ENCODE data around the gene DPYD.

- TF ChIP-seq CTCF (IDR thresholded peaks at IDR 0.05 in 2 of 3, conservative IDR thresholded peaks at IDR 0.05 in 1 of 3; ENCODE audit: insufficient read depth in 2 of 3, low read depth in 1 of 3, low read length in 3 of 3) = no peak
- TF ChIP-seq LEF1 (IDR thresholded peaks at IDR 0.05) = no peak
- no peak for TF ChIP-seq EZH2 (IDR thresholded peaks at IDR 0.05; ENCODE audit: borderline replicate concordance, low read depth, low read length)
- TF ChIP-seq JUN (IDR thresholded peaks at IDR 0.05; ENCODE audit: borderline replicate concordance, low read depth, low read length) = no peak
- no peak for TF ChIP-seq JUN (CRISPR knock-in tag; IDR thresholded peaks at IDR 0.05; ENCODE audit: borderline replicate concordance)
- TF ChIP-seq, protein P1, sequence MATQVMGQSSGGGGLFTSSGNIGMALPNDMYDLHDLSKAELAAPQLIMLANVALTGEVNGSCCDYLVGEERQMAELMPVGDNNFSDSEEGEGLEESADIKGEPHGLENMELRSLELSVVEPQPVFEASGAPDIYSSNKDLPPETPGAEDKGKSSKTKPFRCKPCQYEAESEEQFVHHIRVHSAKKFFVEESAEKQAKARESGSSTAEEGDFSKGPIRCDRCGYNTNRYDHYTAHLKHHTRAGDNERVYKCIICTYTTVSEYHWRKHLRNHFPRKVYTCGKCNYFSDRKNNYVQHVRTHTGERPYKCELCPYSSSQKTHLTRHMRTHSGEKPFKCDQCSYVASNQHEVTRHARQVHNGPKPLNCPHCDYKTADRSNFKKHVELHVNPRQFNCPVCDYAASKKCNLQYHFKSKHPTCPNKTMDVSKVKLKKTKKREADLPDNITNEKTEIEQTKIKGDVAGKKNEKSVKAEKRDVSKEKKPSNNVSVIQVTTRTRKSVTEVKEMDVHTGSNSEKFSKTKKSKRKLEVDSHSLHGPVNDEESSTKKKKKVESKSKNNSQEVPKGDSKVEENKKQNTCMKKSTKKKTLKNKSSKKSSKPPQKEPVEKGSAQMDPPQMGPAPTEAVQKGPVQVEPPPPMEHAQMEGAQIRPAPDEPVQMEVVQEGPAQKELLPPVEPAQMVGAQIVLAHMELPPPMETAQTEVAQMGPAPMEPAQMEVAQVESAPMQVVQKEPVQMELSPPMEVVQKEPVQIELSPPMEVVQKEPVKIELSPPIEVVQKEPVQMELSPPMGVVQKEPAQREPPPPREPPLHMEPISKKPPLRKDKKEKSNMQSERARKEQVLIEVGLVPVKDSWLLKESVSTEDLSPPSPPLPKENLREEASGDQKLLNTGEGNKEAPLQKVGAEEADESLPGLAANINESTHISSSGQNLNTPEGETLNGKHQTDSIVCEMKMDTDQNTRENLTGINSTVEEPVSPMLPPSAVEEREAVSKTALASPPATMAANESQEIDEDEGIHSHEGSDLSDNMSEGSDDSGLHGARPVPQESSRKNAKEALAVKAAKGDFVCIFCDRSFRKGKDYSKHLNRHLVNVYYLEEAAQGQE (IDR thresholded peaks at IDR 0.05; ENCODE audit: borderline replicate concordance) = no peak
- TF ChIP-seq, protein P1 (CRISPR knock-in tag; IDR thresholded peaks at IDR 0.05; ENCODE audit: low read depth) = no peak
- TF ChIP-seq FOXK1 (CRISPR knock-in tag; IDR thresholded peaks at IDR 0.05; ENCODE audit: borderline replicate concordance) = no peak
- TF ChIP-seq RCOR1 (IDR thresholded peaks at IDR 0.05; ENCODE audit: borderline replicate concordance in 1 of 2, low read depth in 2 of 2, low read length in 2 of 2) = no peak
- TF ChIP-seq JUND (IDR thresholded peaks at IDR 0.05; ENCODE audit: borderline replicate concordance, low read depth, low read length) = no peak
- TF ChIP-seq JUND (tag; IDR thresholded peaks at IDR 0.05; ENCODE audit: borderline replicate concordance, low read depth, low read length) = no peak
- TF ChIP-seq JUNB (CRISPR knock-in tag; conservative IDR thresholded peaks at IDR 0.05) = no peak
- no peak for TF ChIP-seq SIX5 (IDR thresholded peaks at IDR 0.05; ENCODE audit: borderline replicate concordance in 1 of 2, insufficient read depth in 1 of 2, low read depth in 1 of 2, low read length in 2 of 2)
- no peak for TF ChIP-seq ZNF197 (CRISPR knock-in tag; IDR thresholded peaks at IDR 0.05; ENCODE audit: low read depth)
- no peak for TF ChIP-seq TAF1 (IDR thresholded peaks at IDR 0.05; ENCODE audit: control insufficient read depth, extremely low read depth, insufficient read depth, low read length, severe bottlenecking)
- TF ChIP-seq STAG1 (CRISPR knock-in tag; IDR thresholded peaks at IDR 0.05; ENCODE audit: borderline replicate concordance) = no peak
Measured at GRCh38 chr1:97660431-97661105, 260.3 kb downstream of the DPYD start.
